Measurements from ENCODE around the gene GBP4. TPM values are rescaled to one million over a fixed set of nuclear protein-coding genes. Genes with fewer than 3 reads are reported as not detected.

The GBP4 gene
- total and polyA plus RNA-seq, 2 experiments from 2014 or later, result 1.0 to 5.5 TPM

- no peaks in the 10 kb centered on the region for H3K36me3 ChIP-seq
- no peaks in the 10 kb centered on the region for H3K27me3 ChIP-seq
- no peaks in the 10 kb centered on the region for H3K9me3 ChIP-seq (ENCODE audit: low read depth)
- H3K4me3 ChIP-seq, result no peak overlapping the region
- H3K27ac ChIP-seq, result no peak overlapping the region
- no peak for TF ChIP-seq CTCF (IDR thresholded peaks at IDR 0.05; ENCODE audit: low read depth, low read length)
- H3K4me1 ChIP-seq (ENCODE audit: low read depth), result no peaks in the 10 kb centered on the region
- no peak for DNase-seq (ENCODE audit: low read depth in 1 of 2, low spot score in 1 of 2)
Observed at GRCh38 chr1:89165811-89166210, 32.9 kb downstream of the GBP4 start.

GRCh38 chr1:89151047-89151446 is 47.7 kb downstream of the GBP4 start:
- DNase-seq (ENCODE audit: low read depth in 1 of 2, low spot score in 1 of 2), result no peak
- peaks cover 8% of the 10 kb centered on the region for H3K4me1 ChIP-seq (ENCODE audit: low read depth)
- no peak overlapping the region for H3K4me3 ChIP-seq
- H3K9me3 ChIP-seq (ENCODE audit: low read depth), result no peaks in the 10 kb centered on the region
- H3K27me3 ChIP-seq, result no peaks in the 10 kb centered on the region
- H3K27ac ChIP-seq, result no peak overlapping the region
- TF ChIP-seq CTCF (IDR thresholded peaks at IDR 0.05; ENCODE audit: low read depth, low read length), result no peak
- H3K36me3 ChIP-seq, result no peaks in the 10 kb centered on the region

DNA sequence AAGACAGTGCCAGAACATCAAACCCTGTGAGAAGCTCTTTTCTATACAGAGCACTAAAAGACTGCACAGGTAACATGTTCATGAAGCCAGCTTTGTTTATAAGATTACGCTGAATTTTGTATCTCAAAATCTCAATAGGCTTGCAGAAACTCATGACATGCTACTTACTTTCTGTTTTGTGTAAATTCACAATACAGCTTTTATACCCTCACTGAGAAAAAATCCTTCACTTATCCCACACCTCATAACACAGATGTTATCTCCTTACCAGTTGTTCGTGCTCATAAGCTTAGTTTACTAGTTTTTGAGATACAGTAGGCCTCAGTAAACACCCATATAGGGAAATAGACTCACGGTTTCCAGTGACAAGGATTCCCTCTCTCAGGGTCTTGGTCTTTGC is 48.8 kb downstream of the GBP4 start:
- no peak overlapping the region for H3K4me3 ChIP-seq
- no peaks in the 10 kb centered on the region for H3K27me3 ChIP-seq
- no peaks in the 10 kb centered on the region for H3K36me3 ChIP-seq
- DNase-seq (ENCODE audit: low read depth in 1 of 2, low spot score in 1 of 2), result no peak
- H3K4me1 ChIP-seq (ENCODE audit: low read depth), result peaks cover 8% of the 10 kb centered on the region
- no peak for TF ChIP-seq CTCF (IDR thresholded peaks at IDR 0.05; ENCODE audit: low read depth, low read length)
- H3K27ac ChIP-seq, result no peak overlapping the region
- H3K9me3 ChIP-seq (ENCODE audit: low read depth), result no peaks in the 10 kb centered on the region

GRCh38 chr1:89149229-89149628 is 49.5 kb downstream of the GBP4 start:
- TF ChIP-seq CTCF (IDR thresholded peaks at IDR 0.05; ENCODE audit: low read depth, low read length), result peak; percentile 40
- Histone ChIP-seq H3K4me1 (ENCODE audit: low read depth) (peaks cover 8% of the 10 kb centered on the region), H3K36me3 (no peaks in the 10 kb centered on the region), H3K9me3 (ENCODE audit: low read depth) (no peaks in the 10 kb centered on the region), H3K4me3 (no peak overlapping the region), H3K27me3 (no peaks in the 10 kb centered on the region), H3K27ac (no peak overlapping the region)
- peak; percentile 57 to 64 for DNase-seq (ENCODE audit: low read depth in 1 of 2, low spot score in 1 of 2)

DNA sequence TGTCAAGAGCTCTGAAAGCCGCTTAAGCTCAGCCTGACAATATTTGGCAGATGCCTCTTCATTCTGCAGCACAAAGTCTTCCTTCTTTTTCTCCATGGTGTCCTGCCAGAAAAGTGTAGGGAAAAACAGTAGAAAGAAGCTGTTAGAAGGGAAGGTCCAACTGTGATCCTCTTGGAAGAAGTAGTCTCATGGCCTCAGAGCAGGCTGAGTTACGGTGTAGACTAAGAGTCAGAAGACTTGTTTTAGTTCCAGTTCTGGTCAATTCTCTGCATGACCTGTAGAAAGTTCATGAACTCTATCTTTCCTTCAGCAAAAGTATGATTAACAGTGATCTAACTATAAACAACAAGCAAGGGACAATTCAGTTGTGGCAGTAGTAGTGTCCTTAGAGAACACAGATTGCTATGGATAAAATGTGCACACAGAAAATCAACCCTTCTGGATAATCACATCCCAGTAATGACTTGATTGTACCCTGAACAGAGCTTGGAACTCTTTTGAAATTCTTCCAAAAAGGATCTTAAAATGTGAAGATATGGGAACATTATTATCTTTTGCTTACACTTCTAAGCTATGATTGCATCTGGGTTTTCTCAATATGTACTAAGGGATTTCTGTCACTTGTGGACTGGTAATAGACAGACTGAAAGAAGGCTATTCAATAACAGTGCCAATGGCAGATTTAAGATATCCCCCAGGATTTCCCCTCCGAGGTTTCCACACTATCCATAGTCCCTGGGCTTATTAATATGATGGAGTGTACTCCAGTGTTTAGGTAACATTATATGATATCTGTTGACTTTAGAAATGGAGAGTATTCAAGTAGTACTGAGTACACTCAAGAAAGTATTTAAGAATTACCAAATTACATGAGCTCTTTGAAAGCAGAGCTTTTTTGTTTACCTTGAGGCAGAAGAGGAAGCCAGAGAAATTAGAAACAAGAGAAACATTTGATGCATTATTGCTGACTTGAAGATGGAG is 50.8 kb downstream of the GBP4 start:
- Histone ChIP-seq H3K9me3 (ENCODE audit: low read depth) (no peaks in the 10 kb centered on the region), H3K27me3 (no peaks in the 10 kb centered on the region), H3K4me3 (no peak overlapping the region), H3K4me1 (ENCODE audit: low read depth) (peaks cover 8% of the 10 kb centered on the region), H3K27ac (no peak overlapping the region), H3K36me3 (no peaks in the 10 kb centered on the region)
- DNase-seq (ENCODE audit: low read depth in 1 of 2, low spot score in 1 of 2), result no peak
- no peak for TF ChIP-seq CTCF (IDR thresholded peaks at IDR 0.05; ENCODE audit: low read depth, low read length)

Measured in cardiac muscle cell (in vitro differentiated cells and primary cell).